Smooth muscle cell (in vitro differentiated cells): ENCODE measurements around the gene CELSR1. TPM values are rescaled to one million over a fixed set of nuclear protein-coding genes. Genes with fewer than 3 reads are reported as not detected.

Source experiments
- DNase-seq: peaks from one replicate; lab custom pipeline; 2025; ENCODE audit not compliant: unreplicated experiment; lab: John Stamatoyannopoulos, UW
- H2AFZ ChIP-seq: fragments of 200-600 bp; sonication (generic); 2 replicates; pipeline ENCODE4 v1.6.0; 2016; ENCODE audit warnings: antibody characterized with exemption, low read depth, mild to moderate bottlenecking
- H3F3A ChIP-seq: fragments of 200-600 bp; sonication (generic); 2 replicates; pipeline ENCODE4 v1.6.0; 2017; ENCODE audit warnings: antibody characterized with exemption, low read depth
- H3K27ac ChIP-seq: fragments of 200-600 bp; sonication (generic); 2 replicates; pipeline ENCODE4 v1.5.1; 2016; ENCODE audit warnings: low read depth, mild to moderate bottlenecking
- H3K27me3 ChIP-seq: fragments of 200-600 bp; sonication (generic); 2 replicates; pipeline ENCODE4 v1.6.1; 2016; ENCODE audit warnings: low read depth, mild to moderate bottlenecking
- H3K36me3 ChIP-seq: fragments of 200-600 bp; sonication (generic); 2 replicates; pipeline ENCODE4 v1.5.1; 2016; ENCODE audit warnings: low read depth
- H3K4me1 ChIP-seq: fragments of 200-600 bp; sonication (generic); 2 replicates; pipeline ENCODE4 v1.5.1; 2016; ENCODE audit warnings: low read depth
- H3K4me2 ChIP-seq: fragments of 200-600 bp; sonication (generic); 2 replicates; pipeline ENCODE4 v1.6.0; 2016; ENCODE audit warnings: mild to moderate bottlenecking
- H3K4me3 ChIP-seq: fragments of 200-600 bp; sonication (generic); 2 replicates; pipeline ENCODE4 v1.5.1; 2016; ENCODE audit warnings: mild to moderate bottlenecking
- H3K79me2 ChIP-seq: fragments of 200-600 bp; sonication (generic); 2 replicates; pipeline ENCODE4 v1.6.0; 2016; ENCODE audit warnings: low read depth, mild to moderate bottlenecking
- H3K9ac ChIP-seq: fragments of 200-600 bp; sonication (generic); 2 replicates; pipeline ENCODE4 v1.6.0; 2016; ENCODE audit warnings: low read depth
- H3K9me3 ChIP-seq: fragments of 200-600 bp; sonication (generic); replicated peaks from 2 replicates; pipeline ENCODE4 v1.5.1; 2016; ENCODE audit warnings: low read depth
- H4K20me1 ChIP-seq: fragments of 200-600 bp; sonication (generic); 2 replicates; pipeline ENCODE4 v1.6.0; 2016; ENCODE audit warnings: low read depth
- WGBS: methylation state at CpG from one replicate; pipeline ENCODE4 v1.1.7; 2016; ENCODE audit warnings: low lambda C conversion rate; 5-methylcytosine and 5-hydroxymethylcytosine counted together
- polyA plus RNA-seq: library from polyadenylated mRNA; unstranded; fragments of >200 nt; fragmentation: Nextera tagmentation; extraction: Ambion mirVana; gene quantifications from 2 replicates; pipeline ENCODE4 v1.2.1, GENCODE V29; 2016
- total RNA-seq: library from RNA; depleted of rRNA; stranded (reverse); fragments of >200 nt; gene quantifications from 2 replicates; pipeline ENCODE4 v1.2.3, GENCODE V29; 2014
- TF ChIP-seq, protein P1 (sequence below): fragments of 200-600 bp; sonication (generic); IDR thresholded peaks from 2 replicates; pipeline ENCODE4 v1.5.1; 2017; ENCODE audit warnings: borderline replicate concordance, mild to moderate bottlenecking, antibody characterized with exemption; ENCODE audit not compliant: insufficient read depth, poor library complexity, severe bottlenecking

The CELSR1 gene
- total and polyA plus RNA-seq, 2 experiments from 2014 or later: 3.6 to 15.2 TPM

- TF ChIP-seq, protein P1, sequence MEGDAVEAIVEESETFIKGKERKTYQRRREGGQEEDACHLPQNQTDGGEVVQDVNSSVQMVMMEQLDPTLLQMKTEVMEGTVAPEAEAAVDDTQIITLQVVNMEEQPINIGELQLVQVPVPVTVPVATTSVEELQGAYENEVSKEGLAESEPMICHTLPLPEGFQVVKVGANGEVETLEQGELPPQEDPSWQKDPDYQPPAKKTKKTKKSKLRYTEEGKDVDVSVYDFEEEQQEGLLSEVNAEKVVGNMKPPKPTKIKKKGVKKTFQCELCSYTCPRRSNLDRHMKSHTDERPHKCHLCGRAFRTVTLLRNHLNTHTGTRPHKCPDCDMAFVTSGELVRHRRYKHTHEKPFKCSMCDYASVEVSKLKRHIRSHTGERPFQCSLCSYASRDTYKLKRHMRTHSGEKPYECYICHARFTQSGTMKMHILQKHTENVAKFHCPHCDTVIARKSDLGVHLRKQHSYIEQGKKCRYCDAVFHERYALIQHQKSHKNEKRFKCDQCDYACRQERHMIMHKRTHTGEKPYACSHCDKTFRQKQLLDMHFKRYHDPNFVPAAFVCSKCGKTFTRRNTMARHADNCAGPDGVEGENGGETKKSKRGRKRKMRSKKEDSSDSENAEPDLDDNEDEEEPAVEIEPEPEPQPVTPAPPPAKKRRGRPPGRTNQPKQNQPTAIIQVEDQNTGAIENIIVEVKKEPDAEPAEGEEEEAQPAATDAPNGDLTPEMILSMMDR: no peak
- no peaks in the 10 kb centered on the region for H3K9me3 ChIP-seq
- H3K36me3 ChIP-seq: no peaks in the 10 kb centered on the region
- H3K4me2 ChIP-seq: no peak overlapping the region
- H3K4me1 ChIP-seq: peaks cover 11% of the 10 kb centered on the region
- WGBS: 48% methylated on average over 34 of the region's 34 CpGs
- no peaks in the 10 kb centered on the region for H3K79me2 ChIP-seq
- H4K20me1 ChIP-seq: no peaks in the 10 kb centered on the region
- H3F3A ChIP-seq: no peaks in the 10 kb centered on the region
- H3K4me3 ChIP-seq: no peak overlapping the region
- peak overlapping the region; percentile 80 for H3K27ac ChIP-seq
- H2AFZ ChIP-seq: no peak overlapping the region
- H3K27me3 ChIP-seq: no peaks in the 10 kb centered on the region
- peak overlapping the region; percentile 11 for H3K9ac ChIP-seq
- DNase-seq: no peak
These were observed 79.6 kb downstream of the CELSR1 start for GRCh38 chr22:46457502-46458488.

GRCh38 chr22:46456818-46457163 lies 80.6 kb downstream of the CELSR1 start:
- peak overlapping the region; percentile 80 for H3K27ac ChIP-seq

DNA sequence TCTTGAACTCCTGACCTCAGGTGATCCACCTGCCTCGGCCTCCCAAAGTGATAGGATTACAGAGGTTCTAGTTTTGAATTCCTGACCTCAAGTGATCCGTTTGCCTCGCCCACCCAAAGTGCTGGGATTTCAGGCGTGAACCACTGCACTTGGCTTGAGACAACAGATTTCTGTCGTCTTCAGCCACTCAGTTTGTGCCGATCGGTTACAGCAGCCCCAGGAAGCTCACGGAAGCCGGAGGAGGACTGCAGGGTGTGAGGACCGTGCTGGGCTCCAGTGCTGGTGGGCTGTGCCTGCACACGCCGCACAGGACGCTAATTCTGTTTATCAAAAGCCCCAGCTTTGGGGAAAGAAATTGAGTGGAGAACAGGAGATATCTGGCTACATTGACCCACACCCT lies 82.0 kb downstream of the CELSR1 start:
- H3F3A ChIP-seq: no peaks in the 10 kb centered on the region
- no peaks in the 10 kb centered on the region for H3K36me3 ChIP-seq
- no peaks in the 10 kb centered on the region for H3K9me3 ChIP-seq
- peak overlapping the region; percentile 53 for H3K9ac ChIP-seq
- peak overlapping the region; percentile 92 for H3K27ac ChIP-seq
- no peak for DNase-seq
- no peak overlapping the region for H3K4me3 ChIP-seq
- H3K27me3 ChIP-seq: no peaks in the 10 kb centered on the region
- no peaks in the 10 kb centered on the region for H3K79me2 ChIP-seq
- WGBS: 92% methylated on average over 13 of the region's 13 CpGs
- H3K4me2 ChIP-seq: no peak overlapping the region
- H3K4me1 ChIP-seq: peaks cover 11% of the 10 kb centered on the region
- no peak overlapping the region for H2AFZ ChIP-seq
- TF ChIP-seq, protein P1: no peak
- H4K20me1 ChIP-seq: no peaks in the 10 kb centered on the region

More at GRCh38 chr22:46456818-46457163, 80.6 kb downstream of the CELSR1 start:
- Histone ChIP-seq H3K9me3 (no peaks in the 10 kb centered on the region), H3K4me1 (peaks cover 11% of the 10 kb centered on the region), H3K9ac (no peak overlapping the region), H2AFZ (no peak overlapping the region), H3K27me3 (no peaks in the 10 kb centered on the region), H4K20me1 (no peaks in the 10 kb centered on the region), H3K4me2 (no peak overlapping the region), H3F3A (no peaks in the 10 kb centered on the region), H3K79me2 (no peaks in the 10 kb centered on the region), H3K36me3 (no peaks in the 10 kb centered on the region), H3K4me3 (no peak overlapping the region)
- no peak for DNase-seq
- WGBS: 97% methylated on average over 12 of the region's 12 CpGs
- TF ChIP-seq, protein P1: no peak
